Neuronal stem cell (in vitro differentiated cells): ENCODE results near the gene CFAP58.
A peak's percentile ranks its signal among the peaks of the same experiment; 100 is the strongest.

ENCODE experiments used
- DNase-seq: peaks from one replicate; pipeline ENCODE4 v3.0.0-alpha.2; 2013; ENCODE audit warnings: low spot score
- H2AFZ ChIP-seq: one replicate; pipeline ENCODE4 v1.6.1; 2013; ENCODE audit warnings: mild to moderate bottlenecking, low read length, inconsistent platforms
- H2AK5ac ChIP-seq: 2 replicates; pipeline ENCODE4 v1.6.1; 2013; ENCODE audit warnings: low read depth, mild to moderate bottlenecking, inconsistent platforms, low read length, moderate library complexity, mixed read lengths
- H2BK120ac ChIP-seq: 2 replicates; pipeline ENCODE4 v1.6.1; 2013; ENCODE audit warnings: low read depth, mild to moderate bottlenecking, inconsistent platforms, low read length, moderate library complexity, mixed read lengths
- H2BK12ac ChIP-seq: one replicate; pipeline ENCODE4 v1.6.1; 2013; ENCODE audit warnings: low read length, inconsistent platforms
- H2BK15ac ChIP-seq: 2 replicates; pipeline ENCODE4 v1.6.1; 2013; ENCODE audit warnings: mild to moderate bottlenecking, low read length, inconsistent platforms, mixed read lengths
- H2BK5ac ChIP-seq: one replicate; pipeline ENCODE4 v1.6.1; 2013; ENCODE audit warnings: inconsistent platforms, mild to moderate bottlenecking, low read length, moderate library complexity
- H3K14ac ChIP-seq: one replicate; pipeline ENCODE4 v1.6.1; 2013; ENCODE audit warnings: low read length, inconsistent platforms
- H3K18ac ChIP-seq: 2 replicates; pipeline ENCODE4 v1.6.1; 2013; ENCODE audit warnings: low read length, inconsistent platforms
- H3K23ac ChIP-seq: 2 replicates; pipeline ENCODE4 v1.6.1; 2013; ENCODE audit warnings: low read depth, mild to moderate bottlenecking, mixed read lengths, low read length, inconsistent platforms; ENCODE audit not compliant: poor library complexity
- H3K27ac ChIP-seq: replicated peaks from 3 replicates; pipeline ENCODE4 v1.5.1; 2013; ENCODE audit warnings: low read length, inconsistent platforms
- H3K27me3 ChIP-seq, 3 experiments: 2 replicates each; pipeline ENCODE4 v1.6.1; 2013; ENCODE audit warnings: low read length in 3 of 3, mild to moderate bottlenecking in 2 of 3, inconsistent platforms in 1 of 3, low read depth in 1 of 3, mixed read lengths in 1 of 3, moderate library complexity in 1 of 3; ENCODE audit not compliant: control insufficient read depth in 3 of 3, insufficient read depth in 3 of 3
- H3K36me3 ChIP-seq, 2 donors: replicated peaks in 1 of 2; 2 replicates each; pipeline ENCODE4 v1.6.1; 2013; ENCODE audit warnings: low read length in 2 of 2; ENCODE audit not compliant: control insufficient read depth in 2 of 2, insufficient read depth in 2 of 2
- H3K4ac ChIP-seq: 2 replicates; pipeline ENCODE4 v1.6.1; 2013; ENCODE audit warnings: inconsistent platforms, mild to moderate bottlenecking, low read length, moderate library complexity
- H3K4me1 ChIP-seq, 2 donors: 1 replicate in 1 of 2; 2 replicates in 1 of 2; pipeline ENCODE4 v1.6.1; 2013; ENCODE audit warnings: low read length in 2 of 2, low read depth in 1 of 2; ENCODE audit not compliant: control insufficient read depth in 2 of 2, insufficient read depth in 1 of 2
- H3K4me2 ChIP-seq: one replicate; pipeline ENCODE4 v1.6.1; 2013; ENCODE audit warnings: mild to moderate bottlenecking, low read length, inconsistent platforms; ENCODE audit not compliant: insufficient read depth, poor library complexity, severe bottlenecking
- H3K4me3 ChIP-seq, 2 donors: 2 replicates each; pipeline ENCODE4 v1.5.1; 2013; ENCODE audit warnings: low read length in 2 of 2, mild to moderate bottlenecking in 2 of 2, inconsistent platforms in 1 of 2, moderate library complexity in 1 of 2
- H3K79me1 ChIP-seq: one replicate; pipeline ENCODE4 v1.6.1; 2013; ENCODE audit warnings: low read depth, mild to moderate bottlenecking, inconsistent platforms, low read length, moderate library complexity
- H3K9ac ChIP-seq: one replicate; pipeline ENCODE4 v1.6.1; 2013; ENCODE audit warnings: mild to moderate bottlenecking, low read depth, low read length, inconsistent platforms; ENCODE audit not compliant: poor library complexity
- H3K9me3 ChIP-seq, 2 donors: replicated peaks in 1 of 2; 2 replicates each; pipeline versions ENCODE3 to v1.6.1; 2013; ENCODE audit warnings: low read length in 2 of 2, mild to moderate bottlenecking in 2 of 2, inconsistent platforms in 1 of 2, low read depth in 1 of 2, mixed read lengths in 1 of 2, moderate library complexity in 1 of 2; ENCODE audit not compliant: control insufficient read depth in 2 of 2, insufficient read depth in 1 of 2
- H4K8ac ChIP-seq: one replicate; pipeline ENCODE4 v1.6.1; 2013; ENCODE audit warnings: low read depth, mild to moderate bottlenecking, inconsistent platforms, low read length, moderate library complexity
- H4K91ac ChIP-seq: one replicate; pipeline ENCODE4 v1.6.1; 2013; ENCODE audit warnings: low read length, low read depth, mild to moderate bottlenecking, inconsistent platforms; ENCODE audit not compliant: poor library complexity
- WGBS, 2 donors: extraction: QIAGEN DNeasy Blood & Tissue Kit; methylation state at CpG; one replicate each; pipeline ENCODE4 v1.1.7; 2013; ENCODE audit warnings: missing lambda C conversion rate in 2 of 2, mixed read lengths in 1 of 2; ENCODE audit not compliant: insufficient read length in 2 of 2, insufficient replicate concordance in 1 of 2; ENCODE audit errors: extremely low coverage in 2 of 2; 5-methylcytosine and 5-hydroxymethylcytosine counted together

Gene CFAP58

DNA sequence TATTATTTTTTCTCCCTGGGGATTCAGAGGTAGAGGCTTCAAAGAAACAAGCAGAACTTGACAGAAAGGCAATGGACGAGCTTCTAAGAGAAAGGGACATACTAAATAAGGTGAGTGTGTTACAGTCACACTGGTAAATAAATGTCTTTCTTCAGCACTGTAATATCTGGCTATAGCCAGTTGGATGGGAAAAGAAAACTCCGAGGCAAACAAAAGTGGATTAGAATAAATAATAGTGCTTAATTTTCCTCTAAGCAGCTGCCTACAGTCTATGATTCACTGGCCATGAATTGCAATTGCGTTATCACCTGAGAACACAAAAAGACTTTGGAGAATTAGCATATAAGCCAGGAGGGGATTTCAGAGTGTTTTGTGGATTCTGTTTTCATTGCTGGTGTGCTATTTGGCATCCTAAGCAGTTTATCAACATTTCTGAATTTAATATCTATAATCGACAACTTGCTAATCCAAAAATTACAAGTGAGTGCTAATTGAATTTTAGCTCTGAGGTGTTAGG lies 23.2 kb downstream of the CFAP58 start:
- WGBS, 2 donors, result no CpG with 5 or more reads among the region's 4 CpGs
- no peak for DNase-seq
- no peak overlapping the region for H3K4ac ChIP-seq

DNA sequence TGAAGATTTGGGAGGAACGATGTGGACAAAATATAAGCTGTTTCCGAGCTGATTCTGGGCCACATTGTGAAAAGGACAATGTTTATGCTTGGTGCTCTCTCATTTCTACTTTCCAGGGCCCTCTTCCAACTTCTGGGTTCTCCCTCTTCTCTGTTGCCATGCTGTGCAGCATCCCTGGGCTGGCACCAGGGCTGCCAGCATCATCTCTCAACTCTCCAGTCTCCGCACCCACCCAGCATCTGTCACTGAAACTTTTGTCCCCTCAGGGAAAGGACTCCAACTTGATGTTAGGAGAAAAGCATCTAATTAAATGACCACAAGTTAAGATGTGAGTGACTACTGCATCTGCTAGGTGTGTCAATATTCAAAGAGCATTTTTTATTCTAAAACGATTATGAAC lies 26.7 kb downstream of the CFAP58 start:
- no peak overlapping the region for H2BK12ac ChIP-seq
- WGBS, 2 donors, result no CpG with 5 or more reads among the region's 4 CpGs

More for the DNA sequence above, 23.2 kb downstream of the CFAP58 start:
- H2BK5ac ChIP-seq, result no peak overlapping the region
- no peak overlapping the region for H3K14ac ChIP-seq
- H3K9me3 ChIP-seq, result peaks cover 0 to 2% of the 10 kb centered on the region in 2 donors
- no peak overlapping the region for H2AK5ac ChIP-seq
- no peak overlapping the region for H3K27ac ChIP-seq
- H3K4me3 ChIP-seq, result no peak overlapping the region
- H4K91ac ChIP-seq, result no peak overlapping the region
- H3K23ac ChIP-seq, result no peak overlapping the region
- no peak overlapping the region for H2AFZ ChIP-seq
- H3K36me3 ChIP-seq, result no peaks in the 10 kb centered on the region
- H2BK120ac ChIP-seq, result no peak overlapping the region
- H3K4me1 ChIP-seq, result peaks cover 0 to 3% of the 10 kb centered on the region in 2 donors
- H2BK15ac ChIP-seq, result no peak overlapping the region
- no peak overlapping the region for H2BK12ac ChIP-seq
- no peaks in the 10 kb centered on the region for H3K79me1 ChIP-seq
- no peak overlapping the region for H3K9ac ChIP-seq
- H3K27me3 ChIP-seq, result no peaks in the 10 kb centered on the region
- H3K18ac ChIP-seq, result no peak overlapping the region
- no peak overlapping the region for H3K4me2 ChIP-seq
- H4K8ac ChIP-seq, result no peak overlapping the region

DNA sequence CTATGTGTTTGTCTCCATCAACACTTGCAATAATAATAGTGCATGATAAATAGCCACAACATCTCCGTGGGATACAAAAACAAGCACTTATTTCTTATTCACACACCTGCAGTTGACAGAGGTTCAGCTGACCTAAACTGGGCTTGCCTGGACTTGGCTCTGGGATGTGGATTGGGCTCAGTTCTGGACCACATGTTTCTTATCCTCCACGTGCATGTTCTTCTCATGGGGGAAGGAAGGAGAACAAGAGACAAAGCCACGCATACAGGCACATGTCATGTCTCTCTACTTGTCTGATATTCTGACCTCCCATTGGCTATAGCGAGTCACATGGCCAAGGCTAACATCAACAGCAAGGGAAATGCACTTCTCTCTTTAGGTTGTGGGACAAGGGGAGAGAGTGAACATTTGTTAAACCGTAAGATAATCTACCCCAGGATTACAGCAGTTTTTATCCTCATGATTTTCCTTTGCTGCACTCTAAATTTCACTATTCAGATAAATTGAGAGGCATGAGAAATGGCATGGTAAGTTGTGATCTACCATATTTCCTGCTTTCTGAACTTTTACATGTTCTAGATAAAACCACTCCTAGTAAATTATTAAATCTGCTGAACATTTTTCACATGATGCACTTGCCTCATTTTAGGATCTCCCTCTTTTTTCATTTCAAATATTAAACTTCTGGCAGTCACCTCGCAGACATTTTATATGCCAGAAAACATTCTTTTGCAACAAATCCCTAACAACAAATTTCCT lies 33.7 kb downstream of the CFAP58 start:
- Histone ChIP-seq H3K4me1 (peaks cover 0 to 3% of the 10 kb centered on the region in 2 donors), H2BK12ac (no peak overlapping the region), H3K4ac (no peak overlapping the region), H3K4me3 (no peak overlapping the region), H2BK15ac (no peak overlapping the region), H2AK5ac (no peak overlapping the region), H3K9ac (no peak overlapping the region), H3K23ac (no peak overlapping the region), H3K27ac (no peak overlapping the region), H4K91ac (no peak overlapping the region), H2BK120ac (no peak overlapping the region), H4K8ac (no peak overlapping the region), H3K36me3 (no peaks in the 10 kb centered on the region), H2BK5ac (no peak overlapping the region), H2AFZ (peak overlapping the region; percentile 34), H3K27me3 (no peaks in the 10 kb centered on the region), H3K9me3 (no peaks in the 10 kb centered on the region), H3K79me1 (no peaks in the 10 kb centered on the region), H3K18ac (no peak overlapping the region), H3K14ac (no peak overlapping the region), H3K4me2 (no peak overlapping the region)
- WGBS, 2 donors, result no CpG with 5 or more reads among the region's 6 CpGs
- DNase-seq, result no peak

More for the DNA sequence above, 26.7 kb downstream of the CFAP58 start:
- H3K18ac ChIP-seq, result no peak overlapping the region
- no peak overlapping the region for H3K4me2 ChIP-seq
- no peak overlapping the region for H2BK120ac ChIP-seq
- H2BK15ac ChIP-seq, result no peak overlapping the region
- no peak overlapping the region for H2AFZ ChIP-seq
- no peak overlapping the region for H4K8ac ChIP-seq
- no peak overlapping the region for H3K9ac ChIP-seq
- no peak overlapping the region for H3K27ac ChIP-seq
- H2BK5ac ChIP-seq, result no peak overlapping the region
- H3K36me3 ChIP-seq, result no peaks in the 10 kb centered on the region
- no peak overlapping the region for H3K4ac ChIP-seq
- H3K79me1 ChIP-seq, result no peaks in the 10 kb centered on the region
- no peak overlapping the region for H3K14ac ChIP-seq
- H4K91ac ChIP-seq, result no peak overlapping the region
- H3K9me3 ChIP-seq, result no peaks in the 10 kb centered on the region
- no peak overlapping the region for H2AK5ac ChIP-seq
- no peak overlapping the region for H3K4me3 ChIP-seq
- no peak overlapping the region for H3K23ac ChIP-seq
- DNase-seq, result no peak
- no peaks in the 10 kb centered on the region for H3K27me3 ChIP-seq
- H3K4me1 ChIP-seq, result peaks cover 0 to 6% of the 10 kb centered on the region in 2 donors

DNA sequence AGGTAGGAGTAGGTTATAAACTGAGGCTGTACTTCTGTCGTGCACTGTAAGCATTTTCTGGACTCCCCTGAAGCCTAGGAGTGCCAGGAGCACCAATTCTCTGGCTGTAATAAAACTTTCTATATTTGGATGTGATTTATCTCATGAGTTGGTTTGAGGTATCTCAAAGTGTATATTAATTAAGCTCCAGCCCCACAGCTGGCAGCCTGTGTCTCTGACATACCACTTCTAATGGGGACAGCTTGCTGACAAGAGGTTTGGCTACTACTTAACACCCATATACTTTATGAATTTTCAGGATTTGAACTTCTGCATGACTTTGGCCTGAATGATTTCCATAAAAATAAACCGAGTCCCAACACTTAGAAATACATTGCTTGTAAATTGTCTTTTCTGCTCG lies 35.2 kb downstream of the CFAP58 start:
- Histone ChIP-seq H3K14ac (no peak overlapping the region), H3K4me3 (no peak overlapping the region), H2BK15ac (no peak overlapping the region), H4K91ac (no peak overlapping the region), H3K23ac (no peak overlapping the region), H3K9ac (no peak overlapping the region), H2BK5ac (no peak overlapping the region), H2BK120ac (no peak overlapping the region), H2BK12ac (no peak overlapping the region), H3K4me1 (peaks cover 0 to 3% of the 10 kb centered on the region in 2 donors), H3K4me2 (no peak overlapping the region), H3K27me3 (no peaks in the 10 kb centered on the region), H3K27ac (no peak overlapping the region), H4K8ac (no peak overlapping the region), H3K79me1 (no peaks in the 10 kb centered on the region), H3K4ac (no peak overlapping the region), H3K9me3 (no peaks in the 10 kb centered on the region), H2AFZ (no peak overlapping the region), H3K36me3 (no peaks in the 10 kb centered on the region), H2AK5ac (no peak overlapping the region), H3K18ac (no peak overlapping the region)
- WGBS, 2 donors, result no CpG with 5 or more reads among the region's 3 CpGs
- no peak for DNase-seq
